ENCODE data around the gene RPS5.
"Not testable (repeated sequence)": the region's sequence is repeated elsewhere in the genome, so short reads cannot be mapped to it uniquely, and the experiment has no call there.

RPS5 gene

DNA sequence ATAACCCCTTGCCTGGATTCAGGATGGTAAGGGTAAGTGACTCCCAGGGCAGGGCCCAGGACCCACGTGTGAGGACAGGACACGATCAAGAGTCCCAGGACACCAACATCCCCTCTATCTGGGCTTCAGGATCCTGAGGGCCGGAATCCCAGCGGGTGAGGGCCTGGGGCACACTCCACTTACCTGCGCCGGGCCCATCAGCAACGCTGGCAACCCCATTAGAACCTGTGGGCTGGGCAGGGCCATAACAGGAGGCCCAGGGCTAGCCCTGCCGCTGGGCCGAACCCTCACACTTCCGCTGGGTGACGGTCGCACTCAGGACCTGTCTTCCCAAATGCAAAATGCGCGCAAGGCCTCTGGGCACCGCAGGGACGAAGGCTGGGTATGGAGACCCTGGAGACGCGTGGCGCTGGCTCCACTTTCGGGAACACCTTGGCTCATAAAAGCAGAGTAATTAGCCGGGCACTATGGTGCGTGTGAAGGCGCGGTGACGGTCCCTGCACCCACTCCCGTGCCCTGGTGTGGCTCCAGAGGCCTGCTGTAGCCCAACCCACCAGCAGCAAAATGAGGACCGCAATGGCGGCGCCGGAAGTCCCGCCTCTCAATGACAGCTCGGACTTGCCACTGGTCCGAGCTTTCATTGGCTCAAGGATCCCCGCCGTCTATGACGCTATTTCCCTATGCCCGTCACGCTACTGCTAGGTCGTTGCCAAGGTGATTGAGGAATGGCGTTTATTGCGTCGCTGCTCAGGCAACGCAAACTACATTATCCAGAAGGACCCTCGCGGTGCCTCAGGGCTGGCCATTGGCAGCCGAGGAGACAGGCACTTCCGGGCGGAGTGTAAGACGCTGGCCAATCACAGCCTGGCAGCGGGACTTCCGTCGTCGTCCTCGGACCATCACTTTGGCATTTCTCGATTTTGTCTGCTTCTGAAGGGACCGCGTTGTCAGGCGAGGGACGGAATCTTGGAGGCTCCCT is 52.8 kb downstream of the RPS5 start, which contains the start of gene ZNF132:
TSS of gene ZNF132 (minus strand) at position 578 of the 979 bp plus-strand sequence. CDS start at position 246, 332 bp downstream.
- POLR2A ChIA-PET: interaction anchor here (0.8 to 1.0 kb wide), 5 partner anchors 10 to 79 kb away, joined by 3 to 5 read pairs (median 3); partner anchors contain the start of genes ZBTB45 and ZNF584
- peak; percentile 98 for DNase-seq (ENCODE audit: low read depth, low spot score)
- TF ChIP-seq, protein P1, sequence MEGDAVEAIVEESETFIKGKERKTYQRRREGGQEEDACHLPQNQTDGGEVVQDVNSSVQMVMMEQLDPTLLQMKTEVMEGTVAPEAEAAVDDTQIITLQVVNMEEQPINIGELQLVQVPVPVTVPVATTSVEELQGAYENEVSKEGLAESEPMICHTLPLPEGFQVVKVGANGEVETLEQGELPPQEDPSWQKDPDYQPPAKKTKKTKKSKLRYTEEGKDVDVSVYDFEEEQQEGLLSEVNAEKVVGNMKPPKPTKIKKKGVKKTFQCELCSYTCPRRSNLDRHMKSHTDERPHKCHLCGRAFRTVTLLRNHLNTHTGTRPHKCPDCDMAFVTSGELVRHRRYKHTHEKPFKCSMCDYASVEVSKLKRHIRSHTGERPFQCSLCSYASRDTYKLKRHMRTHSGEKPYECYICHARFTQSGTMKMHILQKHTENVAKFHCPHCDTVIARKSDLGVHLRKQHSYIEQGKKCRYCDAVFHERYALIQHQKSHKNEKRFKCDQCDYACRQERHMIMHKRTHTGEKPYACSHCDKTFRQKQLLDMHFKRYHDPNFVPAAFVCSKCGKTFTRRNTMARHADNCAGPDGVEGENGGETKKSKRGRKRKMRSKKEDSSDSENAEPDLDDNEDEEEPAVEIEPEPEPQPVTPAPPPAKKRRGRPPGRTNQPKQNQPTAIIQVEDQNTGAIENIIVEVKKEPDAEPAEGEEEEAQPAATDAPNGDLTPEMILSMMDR (IDR thresholded peaks at IDR 0.05; ENCODE audit: insufficient read depth, low read length, missing control alignments): no peak
- CTCF ChIA-PET: no interaction called here
- peak within 1 kb of the TSS; percentile 92 for H3K4me3 ChIP-seq (ENCODE audit: low read depth, low read length)

DNA sequence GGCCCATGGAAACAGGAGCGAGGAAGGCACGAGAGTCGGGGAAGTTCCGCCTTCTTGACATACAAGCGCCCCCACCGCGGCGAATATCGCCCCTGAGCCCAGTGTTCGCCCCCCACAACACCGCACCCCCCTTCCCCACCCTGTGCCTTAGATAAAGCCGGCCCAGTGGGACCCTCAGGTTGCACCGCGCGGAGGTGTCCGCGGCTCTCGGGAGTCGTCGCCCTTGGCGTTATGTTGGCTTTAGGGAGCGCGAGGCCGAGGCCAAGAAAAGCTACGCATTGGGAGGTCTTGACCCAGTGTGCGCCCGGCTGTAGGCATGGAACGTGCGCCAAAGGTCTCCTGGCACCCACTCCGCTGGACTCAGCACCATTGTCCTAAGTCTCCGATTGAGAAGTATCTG is 53.5 kb downstream of the RPS5 start:
- ChIA-PET POLR2A (interaction anchor here (0.8 to 1.0 kb wide), 5 partner anchors 11 to 79 kb away, joined by 3 to 5 read pairs (median 3); partner anchors contain the start of genes ZBTB45 and ZNF584), CTCF (no interaction called here)
- TF ChIP-seq, protein P1 (IDR thresholded peaks at IDR 0.05; ENCODE audit: insufficient read depth, low read length, missing control alignments): no peak
- H3K4me3 ChIP-seq (ENCODE audit: low read depth, low read length): peak overlapping the region; percentile 92
- DNase-seq (ENCODE audit: low read depth, low spot score): no peak

DNA sequence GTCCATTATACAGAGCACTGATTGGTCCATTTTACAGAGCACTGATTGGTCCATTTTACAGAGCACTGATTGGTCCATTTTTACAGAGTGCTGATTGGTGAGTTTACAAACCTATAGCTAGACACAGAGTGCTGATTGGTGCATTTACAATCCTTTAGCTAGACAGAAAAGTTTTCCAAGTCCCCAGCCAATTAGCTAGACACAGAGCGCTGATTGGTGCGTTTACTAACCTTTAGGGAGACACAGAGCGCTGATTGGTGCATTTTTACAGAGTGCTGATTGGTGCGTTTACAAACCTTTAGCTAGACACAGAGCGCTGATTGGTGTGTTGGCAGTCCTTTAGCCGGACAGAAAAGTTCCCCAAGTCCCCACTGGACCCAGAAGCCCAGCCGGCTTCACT is 55.9 kb downstream of the RPS5 start:
- H3K4me3 ChIP-seq (ENCODE audit: low read depth, low read length); POLR2A ChIA-PET; CTCF ChIA-PET: not testable (repeated sequence)

More for the DNA sequence above, 55.9 kb downstream of the RPS5 start:
- DNase-seq (ENCODE audit: low read depth, low spot score): not testable (repeated sequence)

Measured in AG04449 (cell line).